Panc1 (cell line): ENCODE data around the gene MAP1S. TPM values are rescaled to one million over a fixed set of nuclear protein-coding genes. Genes with fewer than 3 reads are reported as not detected.

Experiments used
- ATAC-seq: fragments of 200-7000 bp; cut with Tn5 transposase; 2 replicates; pipeline ENCODE4 v1.9.1; 2020; ENCODE audit warnings: mild to moderate bottlenecking, moderate library complexity
- BruUV-seq: library from RNA; stranded (reverse); fragments of 400-500 nt; replicated peaks from 2 replicates; lab custom pipeline; 2021; lab: Mats Ljungman, UMichigan
- CTCF ChIA-PET: fragments of 300-600 bp; sonication (Branson Sonifier 250); formaldehyde crosslinking; loops from one replicate; lab custom pipeline; 2022; ENCODE audit warnings: antibody characterized with exemption; lab: Charles Lee
- POLR2A ChIA-PET: fragments of 300-600 bp; sonication (Branson Sonifier 250); formaldehyde crosslinking; loops from one replicate; lab custom pipeline; 2022; ENCODE audit warnings: antibody characterized with exemption; lab: Charles Lee
- DNase-seq: peaks from one replicate; pipeline ENCODE4 v3.0.0-alpha.2; 2010; ENCODE audit warnings: low read depth, low spot score
- H3K27ac ChIP-seq: 2 replicates; pipeline ENCODE4 v1.5.1; 2011; ENCODE audit warnings: mild to moderate bottlenecking, low read length, inconsistent platforms
- H3K27me3 ChIP-seq: fragments of 200-500 bp; sonication (Bioruptor generic); 2 replicates; pipeline ENCODE4 v1.6.0; 2014; ENCODE audit warnings: low read length, inconsistent platforms; ENCODE audit not compliant: control insufficient read depth, insufficient read depth
- H3K36me3 ChIP-seq: fragments of 200-500 bp; sonication (Bioruptor generic); 2 replicates; pipeline ENCODE4 v1.5.1; 2014; ENCODE audit warnings: inconsistent platforms, mild to moderate bottlenecking, low read length, moderate library complexity; ENCODE audit not compliant: control insufficient read depth, insufficient read depth
- H3K4me1 ChIP-seq: 2 replicates; pipeline ENCODE4 v1.5.1; 2011; ENCODE audit warnings: inconsistent platforms, mild to moderate bottlenecking, low read length, moderate library complexity; ENCODE audit not compliant: control insufficient read depth, insufficient read depth
- H3K4me3 ChIP-seq, 2 experiments: 2 replicates each; pipeline ENCODE4 v1.5.1; 2011 to 2012; ENCODE audit warnings: low read depth in 2 of 2, low read length in 2 of 2, mild to moderate bottlenecking in 2 of 2, inconsistent platforms in 1 of 2, moderate library complexity in 1 of 2
- H3K9me3 ChIP-seq: fragments of 200-500 bp; sonication (Bioruptor generic); 2 replicates; pipeline ENCODE4 v1.5.1; 2014; ENCODE audit warnings: low read depth, mild to moderate bottlenecking, inconsistent platforms, low read length, moderate library complexity; ENCODE audit not compliant: control insufficient read depth, insufficient read depth
- POLR2AphosphoS5 ChIP-seq: IDR thresholded peaks from 2 replicates; pipeline ENCODE4 v1.6.1; 2012; ENCODE audit warnings: mild to moderate bottlenecking, low read depth, low read length, moderate library complexity
- SIN3A ChIP-seq: IDR thresholded peaks from 2 replicates; pipeline ENCODE4 v1.6.1; 2012; ENCODE audit warnings: low read depth, mild to moderate bottlenecking, low read length, moderate library complexity, borderline replicate concordance; ENCODE audit not compliant: insufficient read depth
- TCF7L2 ChIP-seq: IDR thresholded peaks from 2 replicates; pipeline ENCODE4 v1.6.1; 2011; ENCODE audit warnings: mild to moderate bottlenecking, low read depth, low read length, inconsistent platforms
- in situ Hi-C: cut with HindIII; loops from 2 replicates; pipeline ENCODE4 v1.10.0; 2016; ENCODE audit warnings: low sequenced_read_pairs, low pct_unique_long_range_greater_than_20kb
- intact Hi-C: fragments of 100-400 bp; cut with micrococcal nuclease; formaldehyde crosslinking; loops from one replicate; pipeline ENCODE4 v1.10.0; 2022; ENCODE audit not compliant: unreplicated experiment
- total RNA-seq: library from RNA; stranded (reverse); gene quantifications from one replicate; pipeline ENCODE4 v1.2.1, GENCODE V29; 2021; ENCODE audit not compliant: unreplicated experiment
- TF ChIP-seq, protein P1 (sequence below): fragments of 450-650 bp; IDR thresholded peaks from 2 replicates; pipeline ENCODE4 v1.5.1; 2017; ENCODE audit warnings: mild to moderate bottlenecking
- TF ChIP-seq, protein P2 (sequence below), 2 experiments: IDR thresholded peaks; 2 replicates each; pipeline ENCODE4 v1.6.1; 2011 to 2012; ENCODE audit warnings: low read depth in 2 of 2, control low read depth in 1 of 2, low read length in 1 of 2, mild to moderate bottlenecking in 1 of 2, moderate library complexity in 1 of 2; ENCODE audit not compliant: insufficient read depth in 1 of 2

The MAP1S gene
- total RNA-seq, 1 experiment from 2014 or later, result 56.6 TPM

DNA sequence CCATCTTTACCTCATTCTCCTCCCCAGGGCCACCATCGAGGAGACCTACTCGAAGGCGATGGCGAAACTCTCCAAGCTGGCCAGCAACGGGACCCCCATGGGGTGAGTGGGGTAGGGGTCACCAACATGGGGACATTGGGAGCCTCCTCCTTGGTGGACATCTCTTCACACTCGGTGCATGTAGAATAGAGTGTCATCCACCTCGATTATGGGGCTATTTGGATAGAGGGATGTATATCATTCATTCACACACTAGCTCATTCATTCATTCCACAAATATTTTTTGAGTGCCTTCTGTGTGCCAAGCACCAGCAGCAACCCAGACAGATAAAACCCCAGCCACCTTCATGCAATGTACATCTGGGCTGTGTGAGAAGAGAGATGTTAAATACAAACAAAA lies 45.1 kb downstream of the MAP1S start:
- Histone ChIP-seq H3K4me1 (peaks cover 3% of the 10 kb centered on the region; the same call in 1 of the 2 replicates), H3K27me3 (no peaks in the 10 kb centered on the region), H3K4me3 (no peak overlapping the region), H3K9me3 (no peaks in the 10 kb centered on the region), H3K36me3 (no peaks in the 10 kb centered on the region), H3K27ac (no peak overlapping the region)
- intact Hi-C loops (no loop called here), in situ Hi-C loops (no loop called here)
- POLR2A ChIA-PET, result no interaction called here
- no peak for DNase-seq
- no peak for TF ChIP-seq POLR2AphosphoS5
- no peak for TF ChIP-seq TCF7L2
- TF ChIP-seq, protein P1, sequence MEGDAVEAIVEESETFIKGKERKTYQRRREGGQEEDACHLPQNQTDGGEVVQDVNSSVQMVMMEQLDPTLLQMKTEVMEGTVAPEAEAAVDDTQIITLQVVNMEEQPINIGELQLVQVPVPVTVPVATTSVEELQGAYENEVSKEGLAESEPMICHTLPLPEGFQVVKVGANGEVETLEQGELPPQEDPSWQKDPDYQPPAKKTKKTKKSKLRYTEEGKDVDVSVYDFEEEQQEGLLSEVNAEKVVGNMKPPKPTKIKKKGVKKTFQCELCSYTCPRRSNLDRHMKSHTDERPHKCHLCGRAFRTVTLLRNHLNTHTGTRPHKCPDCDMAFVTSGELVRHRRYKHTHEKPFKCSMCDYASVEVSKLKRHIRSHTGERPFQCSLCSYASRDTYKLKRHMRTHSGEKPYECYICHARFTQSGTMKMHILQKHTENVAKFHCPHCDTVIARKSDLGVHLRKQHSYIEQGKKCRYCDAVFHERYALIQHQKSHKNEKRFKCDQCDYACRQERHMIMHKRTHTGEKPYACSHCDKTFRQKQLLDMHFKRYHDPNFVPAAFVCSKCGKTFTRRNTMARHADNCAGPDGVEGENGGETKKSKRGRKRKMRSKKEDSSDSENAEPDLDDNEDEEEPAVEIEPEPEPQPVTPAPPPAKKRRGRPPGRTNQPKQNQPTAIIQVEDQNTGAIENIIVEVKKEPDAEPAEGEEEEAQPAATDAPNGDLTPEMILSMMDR, result no peak
- TF ChIP-seq, protein P2, sequence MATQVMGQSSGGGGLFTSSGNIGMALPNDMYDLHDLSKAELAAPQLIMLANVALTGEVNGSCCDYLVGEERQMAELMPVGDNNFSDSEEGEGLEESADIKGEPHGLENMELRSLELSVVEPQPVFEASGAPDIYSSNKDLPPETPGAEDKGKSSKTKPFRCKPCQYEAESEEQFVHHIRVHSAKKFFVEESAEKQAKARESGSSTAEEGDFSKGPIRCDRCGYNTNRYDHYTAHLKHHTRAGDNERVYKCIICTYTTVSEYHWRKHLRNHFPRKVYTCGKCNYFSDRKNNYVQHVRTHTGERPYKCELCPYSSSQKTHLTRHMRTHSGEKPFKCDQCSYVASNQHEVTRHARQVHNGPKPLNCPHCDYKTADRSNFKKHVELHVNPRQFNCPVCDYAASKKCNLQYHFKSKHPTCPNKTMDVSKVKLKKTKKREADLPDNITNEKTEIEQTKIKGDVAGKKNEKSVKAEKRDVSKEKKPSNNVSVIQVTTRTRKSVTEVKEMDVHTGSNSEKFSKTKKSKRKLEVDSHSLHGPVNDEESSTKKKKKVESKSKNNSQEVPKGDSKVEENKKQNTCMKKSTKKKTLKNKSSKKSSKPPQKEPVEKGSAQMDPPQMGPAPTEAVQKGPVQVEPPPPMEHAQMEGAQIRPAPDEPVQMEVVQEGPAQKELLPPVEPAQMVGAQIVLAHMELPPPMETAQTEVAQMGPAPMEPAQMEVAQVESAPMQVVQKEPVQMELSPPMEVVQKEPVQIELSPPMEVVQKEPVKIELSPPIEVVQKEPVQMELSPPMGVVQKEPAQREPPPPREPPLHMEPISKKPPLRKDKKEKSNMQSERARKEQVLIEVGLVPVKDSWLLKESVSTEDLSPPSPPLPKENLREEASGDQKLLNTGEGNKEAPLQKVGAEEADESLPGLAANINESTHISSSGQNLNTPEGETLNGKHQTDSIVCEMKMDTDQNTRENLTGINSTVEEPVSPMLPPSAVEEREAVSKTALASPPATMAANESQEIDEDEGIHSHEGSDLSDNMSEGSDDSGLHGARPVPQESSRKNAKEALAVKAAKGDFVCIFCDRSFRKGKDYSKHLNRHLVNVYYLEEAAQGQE (IDR thresholded peaks at IDR 0.05; ENCODE audit: insufficient read depth in 1 of 2, low read depth in 2 of 2, low read length in 1 of 2), result no peak
- no peak for TF ChIP-seq SIN3A
- CTCF ChIA-PET, result no interaction called here
- no TSS peak for BruUV-seq
- ATAC-seq, result no peak

DNA sequence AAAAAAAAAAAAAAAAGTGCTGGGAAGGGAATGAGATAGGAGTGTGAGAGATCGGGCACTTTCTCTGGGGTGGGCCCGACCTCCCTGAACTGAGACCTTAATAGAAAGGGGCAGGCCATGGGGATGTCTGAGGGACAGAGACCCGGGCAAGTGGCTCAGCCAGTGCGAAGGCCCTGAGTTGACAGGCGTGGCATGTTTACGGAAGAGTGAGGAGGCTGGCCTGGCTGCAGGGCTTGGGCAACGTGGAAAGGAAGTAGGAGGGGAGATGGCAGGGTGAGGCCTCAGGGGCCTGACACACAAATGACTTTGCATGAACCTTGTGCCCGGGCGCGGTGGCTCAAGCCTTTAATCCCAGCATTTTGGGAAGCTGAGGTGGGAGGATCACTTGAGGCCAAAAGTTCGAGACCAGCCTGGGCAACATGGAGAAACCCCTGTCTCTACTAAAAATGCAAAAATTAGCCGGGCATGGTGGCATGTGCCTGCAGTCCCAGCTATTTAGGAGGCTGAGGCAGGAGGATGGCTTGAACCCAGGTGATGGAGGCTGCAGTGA lies 45.9 kb downstream of the MAP1S start:
- H3K27ac ChIP-seq, result no peak overlapping the region
- no peak for DNase-seq

More for the DNA sequence above, 45.9 kb downstream of the MAP1S start:
- CTCF ChIA-PET, result interaction anchor here (0.6 kb wide), 1 partner anchor 83 kb away, joined by 10 read pairs; no protein-coding TSS in a partner anchor
- Histone ChIP-seq H3K4me3 (no peak overlapping the region), H3K4me1 (peaks cover 3% of the 10 kb centered on the region; the same call in 1 of the 2 replicates), H3K36me3 (no peaks in the 10 kb centered on the region), H3K9me3 (no peaks in the 10 kb centered on the region), H3K27me3 (no peaks in the 10 kb centered on the region)
- in situ Hi-C loops, result no loop called here
- intact Hi-C loops, result no loop called here
- BruUV-seq, result no TSS peak
- TF ChIP-seq, protein P2 (IDR thresholded peaks at IDR 0.05; ENCODE audit: insufficient read depth in 1 of 2, low read depth in 2 of 2, low read length in 1 of 2), result no peak
- TF ChIP-seq TCF7L2 (no peak), SIN3A (no peak), POLR2AphosphoS5 (no peak)
- TF ChIP-seq, protein P1, result no peak
- peak; percentile 52; the same call in 1 of the 2 replicates for ATAC-seq
- POLR2A ChIA-PET, result interaction anchor here (0.7 kb wide), 2 partner anchors 300 to 466 kb away, joined by 3 to 4 read pairs; no protein-coding TSS in a partner anchor
